ENCODE results near the gene ARIH2. TPM values are rescaled to one million over a fixed set of nuclear protein-coding genes. Genes with fewer than 3 reads are reported as not detected.

ARIH2 gene
- total RNA-seq, 1 experiment from 2014 or later = 76.8 TPM

GRCh38 chr3:48885753-48886152, 32.9 kb upstream of the ARIH2 start:
- intact Hi-C loops (cut with micrococcal nuclease; ENCODE audit: unreplicated experiment) = no loop called here
- TF ChIP-seq CTCF (conservative IDR thresholded peaks at IDR 0.05; ENCODE audit: low read depth, low read length) = no peak
- no peak for TF ChIP-seq EZH2 (IDR thresholded peaks at IDR 0.05; ENCODE audit: borderline replicate concordance, low read depth, low read length, poor library complexity, severe bottlenecking)
- H3K4me3 ChIP-seq (ENCODE audit: low read depth, low read length, poor library complexity, severe bottlenecking) = no peak overlapping the region
- no peak for DNase-seq (ENCODE audit: low spot score)
- CTCF ChIA-PET = no interaction called here
- no peaks in the 10 kb centered on the region for H3K9me3 ChIP-seq (ENCODE audit: low read depth, low read length, poor library complexity, severe bottlenecking)
- no peak overlapping the region for H3K27ac ChIP-seq (ENCODE audit: low read depth, low read length, poor library complexity, severe bottlenecking)
- no peaks in the 10 kb centered on the region for H3K27me3 ChIP-seq (replicated peaks; ENCODE audit: insufficient read depth, low read depth, low read length, poor library complexity)
- H3K4me1 ChIP-seq (ENCODE audit: insufficient read depth, low read length, poor library complexity, severe bottlenecking) = no peaks in the 10 kb centered on the region
- BruUV-seq (replicated peaks) = no TSS peak
- POLR2A ChIA-PET (ENCODE audit: low non-redundant PET) = no interaction called here
- no peaks in the 10 kb centered on the region for H3K36me3 ChIP-seq (ENCODE audit: insufficient read depth, low read length, poor library complexity, severe bottlenecking)

- intact Hi-C loops (cut with micrococcal nuclease; ENCODE audit: unreplicated experiment) = no loop called here
- no peak for DNase-seq (ENCODE audit: low spot score)
- Histone ChIP-seq H3K4me3 (ENCODE audit: low read depth, low read length, poor library complexity, severe bottlenecking) (no peak overlapping the region), H3K27me3 (replicated peaks; ENCODE audit: insufficient read depth, low read depth, low read length, poor library complexity) (no peaks in the 10 kb centered on the region), H3K36me3 (ENCODE audit: insufficient read depth, low read length, poor library complexity, severe bottlenecking) (no peaks in the 10 kb centered on the region), H3K27ac (ENCODE audit: low read depth, low read length, poor library complexity, severe bottlenecking) (no peak overlapping the region), H3K4me1 (ENCODE audit: insufficient read depth, low read length, poor library complexity, severe bottlenecking) (no peaks in the 10 kb centered on the region), H3K9me3 (ENCODE audit: low read depth, low read length, poor library complexity, severe bottlenecking) (no peaks in the 10 kb centered on the region)
- ChIA-PET POLR2A (ENCODE audit: low non-redundant PET) (no interaction called here), CTCF (no interaction called here)
- TF ChIP-seq CTCF (conservative IDR thresholded peaks at IDR 0.05; ENCODE audit: low read depth, low read length) (no peak), EZH2 (IDR thresholded peaks at IDR 0.05; ENCODE audit: borderline replicate concordance, low read depth, low read length, poor library complexity, severe bottlenecking) (no peak)
- no TSS peak for BruUV-seq (replicated peaks)
Observed at GRCh38 chr3:48891606-48892005, 27.0 kb upstream of the ARIH2 start.

DNA sequence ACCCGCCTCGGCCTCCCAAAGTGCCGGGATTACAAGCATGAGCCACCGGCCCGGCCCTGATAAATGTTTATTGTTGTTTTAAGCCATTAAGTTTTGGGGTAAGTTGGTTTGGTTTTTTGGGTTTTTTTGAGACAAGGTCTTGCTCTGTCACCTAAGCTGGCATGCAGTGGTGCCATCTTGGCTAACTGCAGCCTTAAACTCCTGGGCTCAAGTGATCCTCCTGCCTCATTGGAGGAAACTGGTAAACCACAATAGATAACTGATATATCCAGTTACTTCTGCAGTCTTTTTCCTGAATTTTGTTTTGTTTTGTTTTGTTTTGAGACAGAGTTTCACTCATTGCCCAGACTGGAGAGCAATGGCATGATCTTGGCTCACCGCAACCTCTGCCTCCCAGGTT, 24.1 kb upstream of the ARIH2 start:
- Histone ChIP-seq H3K27me3 (replicated peaks; ENCODE audit: insufficient read depth, low read depth, low read length, poor library complexity) (no peaks in the 10 kb centered on the region), H3K27ac (ENCODE audit: low read depth, low read length, poor library complexity, severe bottlenecking) (no peak overlapping the region), H3K36me3 (ENCODE audit: insufficient read depth, low read length, poor library complexity, severe bottlenecking) (no peaks in the 10 kb centered on the region), H3K4me1 (ENCODE audit: insufficient read depth, low read length, poor library complexity, severe bottlenecking) (no peaks in the 10 kb centered on the region), H3K9me3 (ENCODE audit: low read depth, low read length, poor library complexity, severe bottlenecking) (no peaks in the 10 kb centered on the region), H3K4me3 (ENCODE audit: low read depth, low read length, poor library complexity, severe bottlenecking) (no peak overlapping the region)
- TF ChIP-seq EZH2 (IDR thresholded peaks at IDR 0.05; ENCODE audit: borderline replicate concordance, low read depth, low read length, poor library complexity, severe bottlenecking) (no peak), CTCF (conservative IDR thresholded peaks at IDR 0.05; ENCODE audit: low read depth, low read length) (no peak)
- ChIA-PET POLR2A (ENCODE audit: low non-redundant PET) (no interaction called here), CTCF (no interaction called here)
- intact Hi-C loops (cut with micrococcal nuclease; ENCODE audit: unreplicated experiment) = no loop called here
- BruUV-seq (replicated peaks) = no TSS peak
- no peak for DNase-seq (ENCODE audit: low spot score)
